Measurements from ENCODE around the gene FKBP1C.
"Not testable (repeated sequence)": the region's sequence is repeated elsewhere in the genome, so short reads cannot be mapped to it uniquely, and the experiment has no call there.

The FKBP1C gene

GRCh38 chr6:63214816-63215215 is 3.5 kb downstream of the FKBP1C start:
- no peak for TF ChIP-seq EZH2phosphoT487 (IDR thresholded peaks at IDR 0.05; ENCODE audit: low read length)
- no peaks in the 10 kb centered on the region for H3K79me2 ChIP-seq (ENCODE audit: low read length)
- no peaks in the 10 kb centered on the region for H3K9me3 ChIP-seq (replicated peaks; ENCODE audit: insufficient read depth, low read length)
- H3K9me2 ChIP-seq (replicated peaks; ENCODE audit: insufficient read depth, low read length), result no peaks in the 10 kb centered on the region
- no peak overlapping the region for H3K27ac ChIP-seq (ENCODE audit: low read length)
- no peak overlapping the region for H3K4me2 ChIP-seq (ENCODE audit: low read depth, low read length)
- no peaks in the 10 kb centered on the region for H3K4me1 ChIP-seq (ENCODE audit: low read length)
- H3F3A ChIP-seq (ENCODE audit: insufficient read depth, low read length), result no peaks in the 10 kb centered on the region
- no peak for DNase-seq
- H3K4me3 ChIP-seq (ENCODE audit: low read length), result no peak overlapping the region
- H3K36me3 ChIP-seq (replicated peaks; ENCODE audit: insufficient read depth, low read length), result no peaks in the 10 kb centered on the region
- H2AFZ ChIP-seq (ENCODE audit: low read length), result no peak overlapping the region
- H3K27me3 ChIP-seq (replicated peaks; ENCODE audit: insufficient read depth, low read length), result no peaks in the 10 kb centered on the region
- no peaks in the 10 kb centered on the region for H4K20me1 ChIP-seq (ENCODE audit: insufficient read depth, low read length)
- no peak overlapping the region for H3K9ac ChIP-seq (ENCODE audit: low read length)

GRCh38 chr6:63224179-63224578 is 12.9 kb downstream of the FKBP1C start:
- H3K4me1 ChIP-seq (ENCODE audit: low read length), result no peaks in the 10 kb centered on the region
- no peaks in the 10 kb centered on the region for H3K79me2 ChIP-seq (ENCODE audit: low read length)
- no peak overlapping the region for H2AFZ ChIP-seq (ENCODE audit: low read length)
- H3K9me2 ChIP-seq (replicated peaks; ENCODE audit: insufficient read depth, low read length), result no peaks in the 10 kb centered on the region
- no peak overlapping the region for H3K27ac ChIP-seq (ENCODE audit: low read length)
- H3K4me3 ChIP-seq (ENCODE audit: low read length), result no peak overlapping the region
- no peak overlapping the region for H3K9ac ChIP-seq (ENCODE audit: low read length)
- no peaks in the 10 kb centered on the region for H3F3A ChIP-seq (ENCODE audit: insufficient read depth, low read length)
- no peak overlapping the region for H3K4me2 ChIP-seq (ENCODE audit: low read depth, low read length)
- DNase-seq, result no peak
- H3K36me3 ChIP-seq (replicated peaks; ENCODE audit: insufficient read depth, low read length), result no peaks in the 10 kb centered on the region
- H3K27me3 ChIP-seq (replicated peaks; ENCODE audit: insufficient read depth, low read length), result no peaks in the 10 kb centered on the region
- TF ChIP-seq EZH2phosphoT487 (IDR thresholded peaks at IDR 0.05; ENCODE audit: low read length), result no peak
- no peak for TF ChIP-seq CTCF (IDR thresholded peaks at IDR 0.05; ENCODE audit: low read length)
- TF ChIP-seq EZH2 (optimal IDR thresholded peaks at IDR 0.05; ENCODE audit: low read depth, low read length), result no peak
- H3K9me3 ChIP-seq (replicated peaks; ENCODE audit: insufficient read depth, low read length), result no peaks in the 10 kb centered on the region
- H4K20me1 ChIP-seq (ENCODE audit: insufficient read depth, low read length), result no peaks in the 10 kb centered on the region

- not testable (repeated sequence) for H3F3A ChIP-seq (ENCODE audit: insufficient read depth, low read length); DNase-seq; H2AFZ ChIP-seq (ENCODE audit: low read length); H3K36me3 ChIP-seq (replicated peaks; ENCODE audit: insufficient read depth, low read length); H3K9ac ChIP-seq (ENCODE audit: low read length); H4K20me1 ChIP-seq (ENCODE audit: insufficient read depth, low read length); H3K27me3 ChIP-seq (replicated peaks; ENCODE audit: insufficient read depth, low read length); H3K27ac ChIP-seq (ENCODE audit: low read length); H3K4me1 ChIP-seq (ENCODE audit: low read length); H3K79me2 ChIP-seq (ENCODE audit: low read length); H3K4me3 ChIP-seq (ENCODE audit: low read length); H3K4me2 ChIP-seq (ENCODE audit: low read depth, low read length); H3K9me2 ChIP-seq (replicated peaks; ENCODE audit: insufficient read depth, low read length); H3K9me3 ChIP-seq (replicated peaks; ENCODE audit: insufficient read depth, low read length)
Measured at GRCh38 chr6:63225987-63226386, 14.7 kb downstream of the FKBP1C start.

- not testable (repeated sequence) for H3K4me1 ChIP-seq (ENCODE audit: low read length); H3K4me3 ChIP-seq (ENCODE audit: low read length); H2AFZ ChIP-seq (ENCODE audit: low read length); H3K27me3 ChIP-seq (replicated peaks; ENCODE audit: insufficient read depth, low read length); H3F3A ChIP-seq (ENCODE audit: insufficient read depth, low read length); H3K36me3 ChIP-seq (replicated peaks; ENCODE audit: insufficient read depth, low read length); H3K27ac ChIP-seq (ENCODE audit: low read length); H3K79me2 ChIP-seq (ENCODE audit: low read length); H4K20me1 ChIP-seq (ENCODE audit: insufficient read depth, low read length); H3K9ac ChIP-seq (ENCODE audit: low read length); H3K9me2 ChIP-seq (replicated peaks; ENCODE audit: insufficient read depth, low read length); H3K9me3 ChIP-seq (replicated peaks; ENCODE audit: insufficient read depth, low read length); DNase-seq; H3K4me2 ChIP-seq (ENCODE audit: low read depth, low read length)
Measured at GRCh38 chr6:63227928-63228894, 16.9 kb downstream of the FKBP1C start.

GRCh38 chr6:63230027-63230426 is 18.8 kb downstream of the FKBP1C start:
- H3K9ac ChIP-seq (ENCODE audit: low read length); H3K4me2 ChIP-seq (ENCODE audit: low read depth, low read length); H3K27me3 ChIP-seq (replicated peaks; ENCODE audit: insufficient read depth, low read length); H3K4me3 ChIP-seq (ENCODE audit: low read length); H4K20me1 ChIP-seq (ENCODE audit: insufficient read depth, low read length); H3K27ac ChIP-seq (ENCODE audit: low read length); H3K9me2 ChIP-seq (replicated peaks; ENCODE audit: insufficient read depth, low read length); H3F3A ChIP-seq (ENCODE audit: insufficient read depth, low read length); H3K4me1 ChIP-seq (ENCODE audit: low read length); H2AFZ ChIP-seq (ENCODE audit: low read length); DNase-seq; H3K36me3 ChIP-seq (replicated peaks; ENCODE audit: insufficient read depth, low read length); H3K9me3 ChIP-seq (replicated peaks; ENCODE audit: insufficient read depth, low read length); H3K79me2 ChIP-seq (ENCODE audit: low read length): not testable (repeated sequence)

GRCh38 chr6:63230511-63230910 is 19.2 kb downstream of the FKBP1C start:
- not testable (repeated sequence) for H3K4me3 ChIP-seq (ENCODE audit: low read length); DNase-seq

More at GRCh38 chr6:63230511-63230910, 19.2 kb downstream of the FKBP1C start:
- H3K9me2 ChIP-seq (replicated peaks; ENCODE audit: insufficient read depth, low read length); H3K4me1 ChIP-seq (ENCODE audit: low read length); H3K27me3 ChIP-seq (replicated peaks; ENCODE audit: insufficient read depth, low read length); H3K9me3 ChIP-seq (replicated peaks; ENCODE audit: insufficient read depth, low read length); H3F3A ChIP-seq (ENCODE audit: insufficient read depth, low read length); H4K20me1 ChIP-seq (ENCODE audit: insufficient read depth, low read length); H3K27ac ChIP-seq (ENCODE audit: low read length); H2AFZ ChIP-seq (ENCODE audit: low read length); H3K36me3 ChIP-seq (replicated peaks; ENCODE audit: insufficient read depth, low read length); H3K79me2 ChIP-seq (ENCODE audit: low read length); H3K4me2 ChIP-seq (ENCODE audit: low read depth, low read length); H3K9ac ChIP-seq (ENCODE audit: low read length): not testable (repeated sequence)

All from MM.1S (cell line).